ENCODE data around the gene SNX8.

Gene SNX8

DNA sequence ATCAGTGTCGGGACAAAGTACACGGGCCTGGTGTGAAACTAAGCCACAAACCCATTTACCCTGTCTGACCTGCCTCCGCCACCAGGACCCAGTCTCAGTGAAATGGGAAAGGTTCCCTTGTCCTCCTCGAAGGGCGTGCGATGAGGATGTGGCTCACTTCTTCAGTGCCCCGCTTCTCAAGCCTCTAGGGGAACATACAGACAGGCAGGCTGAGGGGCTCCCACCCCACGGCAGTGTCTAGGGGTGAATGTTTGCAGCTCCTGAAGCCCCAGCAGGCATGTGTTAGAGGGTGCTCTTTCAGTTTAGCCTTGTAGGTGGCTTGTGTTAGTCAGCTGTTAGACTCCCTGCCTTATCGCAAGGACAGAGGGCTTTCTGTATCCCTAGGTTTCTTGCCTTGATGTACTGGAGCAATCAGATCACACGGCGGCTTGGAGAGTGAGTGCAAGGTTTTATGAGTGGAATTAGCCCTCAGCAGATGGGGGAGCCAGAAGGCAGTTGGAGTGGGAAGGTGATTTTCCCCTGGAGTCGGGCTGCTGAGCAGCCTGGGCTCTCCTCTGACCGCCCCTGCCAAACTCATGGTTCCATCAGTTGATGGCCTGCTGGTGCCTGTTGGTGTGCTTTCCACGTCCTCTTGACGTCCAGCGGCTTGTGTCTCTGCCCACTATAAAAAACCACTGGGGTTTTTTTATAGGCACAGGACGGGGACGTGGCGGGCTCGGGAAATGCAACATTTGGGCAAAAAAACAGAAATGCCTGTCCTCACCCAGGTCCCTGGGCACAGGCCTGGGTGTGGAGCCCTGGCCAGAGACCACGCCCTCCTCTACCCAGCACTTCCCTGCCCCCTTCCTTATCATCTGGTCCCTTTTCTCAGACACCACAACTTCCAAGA, 71.5 kb downstream of the SNX8 start:
- no peak for DNase-seq

DNA sequence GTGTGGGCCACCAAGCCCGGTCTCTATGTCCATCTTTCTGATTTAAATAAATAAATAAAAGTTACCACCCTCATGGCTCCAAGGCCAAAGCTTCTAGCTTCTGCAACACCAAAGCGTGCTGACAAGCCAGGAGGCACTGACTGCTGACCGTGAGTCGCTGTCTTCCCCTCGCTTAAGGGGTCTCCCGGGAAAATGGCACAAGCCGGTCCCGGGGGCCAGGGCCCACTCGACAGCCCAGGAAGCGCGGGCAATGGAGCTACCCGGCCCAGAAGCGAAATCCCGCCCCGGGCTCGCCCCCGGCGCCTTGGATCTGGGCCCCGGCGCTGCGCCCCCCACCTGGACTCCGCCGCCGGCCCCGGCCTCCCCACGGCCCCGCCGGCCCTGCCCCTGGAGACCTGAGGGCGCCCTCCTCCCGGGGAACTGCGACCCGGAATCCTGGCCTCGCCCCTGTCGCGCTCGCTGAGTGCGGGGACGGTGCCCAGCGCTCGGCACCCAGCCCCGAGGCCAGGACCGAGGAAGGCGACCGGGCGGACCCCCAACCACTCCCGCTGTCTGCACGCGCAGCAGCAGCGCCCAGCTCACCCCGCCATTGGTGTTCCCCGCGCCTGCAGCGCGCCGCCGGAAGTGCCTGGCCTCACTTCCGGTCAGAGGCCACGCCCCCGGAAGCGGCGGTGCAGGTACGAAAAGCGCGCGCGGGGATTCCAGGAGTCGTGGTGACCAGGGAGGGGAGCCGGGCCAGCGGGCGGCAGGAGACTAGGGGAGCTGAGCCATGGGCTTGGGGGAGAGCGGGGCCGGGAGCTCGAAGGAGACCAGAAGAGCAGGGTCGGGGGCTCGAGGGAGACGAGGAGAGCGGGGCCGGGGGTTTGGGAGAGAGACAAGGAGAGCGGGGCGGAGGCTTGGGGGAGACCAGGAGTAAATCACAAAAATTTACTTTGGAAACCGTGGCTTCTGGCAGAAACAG, 72.4 kb downstream of the SNX8 start, which contains the start of the genes MRM2 and NUDT1:
Gene MRM2, minus strand, starts transcription at position 626 of the 961 bp plus-strand sequence. Its CDS starts 36 bp downstream, at position 590.
Gene NUDT1, plus strand, starts transcription at position 647 of the 961 bp plus-strand sequence. CDS start 2,349 bp downstream, outside the sequence.
- peak; percentile 72 for DNase-seq

DNA sequence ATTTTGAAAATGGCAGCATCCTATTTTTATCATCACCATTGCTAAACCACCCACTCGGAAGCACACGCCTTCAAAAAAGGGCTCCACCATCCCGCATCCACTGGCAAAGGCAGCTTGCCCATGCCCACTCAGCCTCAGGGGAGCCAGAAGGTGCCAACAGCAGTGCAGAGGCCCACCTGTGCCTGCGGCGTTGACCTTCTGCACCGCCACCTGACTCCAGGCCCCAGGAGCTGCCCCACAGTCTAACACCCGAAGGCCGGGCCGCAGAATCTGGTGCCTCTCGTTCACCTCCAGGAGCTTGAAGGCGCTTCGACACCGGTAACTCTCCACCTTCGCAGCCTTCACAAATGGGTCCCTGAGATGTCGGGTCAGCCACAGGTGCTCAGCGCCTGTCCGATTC, 75.0 kb downstream of the SNX8 start:
- no peak for DNase-seq

DNA sequence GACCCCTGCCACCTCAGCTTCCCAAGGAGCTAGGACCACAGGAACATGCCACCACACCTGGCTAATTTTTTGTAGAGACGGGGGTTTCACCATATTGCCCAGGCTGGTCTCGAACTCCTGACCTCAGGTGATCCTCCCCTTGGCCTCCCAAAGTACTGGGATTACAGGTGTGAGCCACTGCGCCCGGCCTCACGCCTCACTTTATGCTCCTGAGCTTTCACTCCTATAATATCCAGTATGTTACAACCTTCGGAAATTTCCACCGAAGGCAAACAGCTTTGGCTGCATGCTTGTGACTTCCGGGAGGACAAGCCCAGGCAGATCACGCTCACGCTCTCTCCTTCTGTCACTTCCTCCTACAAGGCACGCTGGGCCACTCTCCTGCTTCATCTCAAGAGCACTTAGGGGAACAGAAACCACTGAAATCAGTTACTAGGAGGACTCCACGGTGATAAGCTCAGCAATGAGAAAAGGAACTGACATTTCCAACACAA, 77.1 kb downstream of the SNX8 start:
- DNase-seq = no peak

DNA sequence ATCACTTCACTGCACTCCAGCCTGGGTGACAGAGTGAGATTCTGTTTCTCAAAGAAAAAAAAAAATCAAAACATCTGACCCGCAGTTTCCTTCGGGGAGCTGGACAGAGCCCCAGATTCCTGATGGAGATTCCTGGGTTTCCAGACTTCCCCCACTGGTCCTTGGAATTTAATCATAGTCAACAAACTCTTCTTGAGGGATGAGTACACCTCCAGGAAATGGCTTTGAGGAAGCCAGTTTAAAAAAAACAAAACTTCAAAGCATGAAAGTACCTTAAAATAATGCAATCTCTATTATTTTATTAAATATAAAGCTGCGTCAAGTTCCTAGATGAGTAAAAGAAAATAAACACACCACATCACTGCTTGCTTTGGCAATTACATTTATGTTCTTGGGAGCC, 80.3 kb downstream of the SNX8 start:
- DNase-seq = no peak

DNA sequence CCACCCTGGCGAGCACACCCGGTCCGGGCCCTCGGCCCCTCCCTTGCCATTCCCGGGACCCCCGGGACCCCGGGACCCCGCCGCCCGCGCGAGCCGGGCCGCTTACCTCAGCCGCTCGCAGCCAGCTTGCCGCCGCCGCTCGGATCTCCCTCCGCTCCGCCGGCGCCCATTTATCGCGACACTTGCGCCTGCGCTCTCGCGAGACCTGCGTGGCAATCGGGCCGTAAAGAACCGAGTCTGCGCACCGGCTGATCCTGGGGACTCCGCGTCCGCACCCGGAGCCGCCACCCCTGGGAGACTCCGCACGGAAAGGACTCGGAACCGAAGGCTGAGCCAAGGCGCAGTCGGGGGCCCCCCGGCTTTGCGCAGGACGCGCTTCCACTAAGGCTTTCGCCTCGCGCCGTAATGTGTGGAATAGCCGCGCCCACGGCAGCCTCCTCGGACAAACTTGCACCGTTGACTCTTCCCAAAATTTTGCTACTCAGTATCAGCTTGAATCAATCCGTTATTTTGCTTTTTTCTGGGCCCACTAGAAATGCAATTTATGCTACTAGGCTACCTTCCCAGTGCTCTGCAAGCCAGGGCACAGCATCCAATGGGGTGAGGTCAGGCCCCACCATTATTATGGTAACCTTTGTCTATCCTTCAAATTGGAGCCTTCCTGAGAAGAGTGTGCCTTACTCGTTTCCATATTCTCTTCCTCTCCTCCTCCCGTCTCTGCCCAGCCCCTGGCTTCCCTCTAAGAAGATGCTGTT, 81.3 kb downstream of the SNX8 start, which contains the start of gene MAD1L1:
Gene MAD1L1, minus strand, starts transcription at position 180 of the 755 bp plus-strand sequence. CDS start 2,812 bp downstream, outside the sequence.
- peak; percentile 89 for DNase-seq

DNA sequence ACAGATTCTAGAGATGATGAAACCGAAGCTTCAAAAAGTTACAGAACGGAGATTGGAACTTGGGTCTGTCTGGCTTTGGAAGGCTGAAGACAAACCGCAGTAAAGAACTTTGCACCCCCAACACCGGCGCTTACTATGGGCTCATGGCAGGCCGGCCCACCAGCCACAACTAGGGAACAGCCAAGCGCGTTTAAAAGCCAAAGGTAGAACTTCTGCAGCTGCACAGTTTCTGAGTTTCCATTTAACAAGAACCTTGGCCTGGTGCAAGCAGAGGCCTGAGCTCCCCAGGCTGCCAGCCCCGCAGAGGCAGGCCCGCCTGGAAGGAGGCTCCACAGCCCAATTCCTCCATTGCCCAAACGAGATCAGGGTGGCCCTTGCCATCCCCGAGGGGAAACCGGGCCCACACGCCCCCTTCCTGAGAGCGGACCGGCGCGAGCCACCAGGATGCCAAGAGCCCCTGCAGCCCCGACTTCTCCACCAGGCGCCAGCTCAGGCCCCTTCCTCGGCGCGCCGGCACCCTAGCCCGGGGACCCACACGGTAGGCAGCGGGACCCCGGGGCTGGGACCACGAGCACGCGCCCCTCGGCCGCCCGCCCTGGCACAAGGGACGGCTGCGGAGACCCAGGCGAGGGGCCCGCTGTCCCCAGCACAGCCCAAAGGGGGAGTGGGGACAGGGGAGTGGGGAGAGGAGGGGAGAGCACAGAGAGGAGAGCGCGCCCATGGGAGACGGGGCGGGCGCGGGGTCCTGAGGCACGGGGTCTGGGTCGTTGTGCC, 82.1 kb downstream of the SNX8 start:
- DNase-seq = no peak

DNA sequence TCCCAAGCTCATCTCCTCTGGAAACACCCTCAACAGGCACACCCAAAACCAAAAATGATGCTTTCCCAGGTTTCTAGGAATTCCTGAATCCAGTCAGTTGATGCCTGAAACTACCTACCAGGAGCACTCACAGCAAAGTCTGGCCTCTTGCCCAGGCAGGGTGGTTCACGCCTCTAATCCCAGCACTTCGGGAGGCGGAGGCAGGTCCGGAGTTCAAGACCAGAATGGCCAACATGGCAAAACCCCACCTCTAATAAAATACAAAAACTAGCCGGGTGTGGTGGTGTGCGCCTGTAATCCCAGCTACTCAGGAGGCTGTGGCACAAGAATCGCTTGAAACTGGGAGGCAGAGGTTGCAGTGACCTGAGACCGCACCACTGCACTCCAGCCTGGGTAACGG, 83.4 kb downstream of the SNX8 start:
- DNase-seq = no peak

DNA sequence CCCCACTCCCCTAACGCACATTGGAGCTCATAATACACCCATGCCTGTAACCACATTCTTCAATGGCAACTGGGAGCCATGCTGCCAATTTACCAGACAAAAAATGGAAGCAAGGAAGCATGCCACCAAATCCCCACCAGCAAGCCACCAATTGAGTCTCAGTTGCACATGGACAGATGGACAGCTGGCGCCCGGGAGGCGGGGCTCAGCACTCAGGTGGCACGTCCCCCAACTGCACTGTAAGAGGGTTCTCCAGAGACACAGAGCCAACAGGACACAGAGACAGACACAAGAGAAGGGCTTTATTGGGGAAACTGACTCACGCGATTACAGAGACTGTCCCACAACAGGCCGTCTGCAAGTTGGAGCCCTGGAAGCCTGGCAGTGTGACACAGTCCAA, 84.0 kb downstream of the SNX8 start:
- DNase-seq = no peak

DNA sequence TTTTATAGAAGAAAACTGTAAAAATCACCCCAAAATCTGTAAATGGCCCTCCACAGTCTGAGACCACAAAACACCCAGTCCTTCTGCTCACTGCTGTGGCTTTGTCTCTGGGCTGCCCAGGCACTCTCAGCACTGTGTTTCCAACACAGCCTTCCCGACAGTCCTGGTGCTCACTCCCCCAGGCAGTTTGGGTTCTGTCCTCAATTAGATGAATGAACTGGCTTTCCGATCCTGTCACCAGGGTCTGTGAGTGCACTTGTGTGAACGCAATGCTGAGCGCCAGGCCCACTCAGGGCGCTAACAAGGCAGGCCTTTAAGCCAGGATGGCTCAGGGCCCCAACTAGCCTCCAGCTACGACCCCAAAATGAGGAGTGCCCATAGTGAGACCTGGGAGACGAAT, 84.8 kb downstream of the SNX8 start:
- DNase-seq = no peak

DNA sequence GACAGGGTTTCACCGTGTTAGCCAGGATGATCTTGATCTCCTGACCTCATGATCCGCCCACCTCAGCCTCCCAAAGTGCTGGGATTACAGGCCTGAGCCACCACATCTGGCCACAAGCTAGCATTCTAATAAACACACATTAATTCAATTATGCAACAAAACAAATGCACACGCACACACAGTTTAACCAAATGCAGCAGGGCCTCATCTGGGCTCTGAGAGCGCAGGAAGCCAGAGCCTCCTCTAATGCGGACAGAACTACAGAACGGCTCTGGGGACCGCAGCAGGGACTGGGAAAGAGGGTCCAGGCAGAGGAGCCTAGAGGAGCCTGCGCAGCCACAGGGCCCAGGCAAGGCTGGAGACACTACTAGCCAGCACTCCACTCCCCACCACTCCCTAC, 85.3 kb downstream of the SNX8 start:
- DNase-seq = no peak

DNA sequence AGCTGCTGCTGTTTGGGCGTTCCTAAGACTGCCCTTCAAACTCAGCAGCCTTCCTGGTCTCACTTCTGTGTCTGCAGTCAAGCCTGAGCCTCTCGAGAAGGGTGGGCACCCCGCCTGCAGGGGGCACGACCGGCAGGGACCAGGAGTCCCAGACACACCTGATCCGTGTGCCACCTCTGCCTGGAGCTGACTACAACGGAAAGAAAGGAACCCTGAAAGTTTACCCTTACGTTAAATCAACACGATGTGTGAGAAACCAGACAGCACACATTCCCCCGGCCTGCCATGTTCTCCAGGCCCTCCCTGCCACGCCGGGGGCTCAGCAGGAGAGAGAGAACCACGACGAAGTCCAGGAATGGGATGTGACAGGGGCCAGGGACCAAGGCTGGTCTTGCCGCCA, 86.5 kb downstream of the SNX8 start:
- no peak for DNase-seq

DNA sequence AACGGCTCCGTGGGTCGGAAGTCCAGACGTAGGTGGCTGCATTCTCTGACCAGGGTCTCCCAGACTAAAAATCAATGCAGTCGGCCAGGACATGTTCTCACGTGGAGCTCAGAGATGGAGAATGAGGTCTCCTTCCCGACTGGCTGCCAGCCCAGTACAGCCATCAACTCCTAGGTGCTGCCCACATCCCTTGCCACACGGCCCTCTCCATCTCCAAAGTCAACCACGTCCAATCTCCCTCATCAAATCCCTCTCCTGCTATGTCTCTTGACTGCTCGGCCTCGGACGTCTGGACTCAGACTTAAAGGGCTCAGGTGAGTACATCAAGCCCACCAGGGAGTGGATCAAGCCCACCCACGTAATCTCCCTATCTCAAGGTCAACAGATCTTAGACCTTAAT, 88.4 kb downstream of the SNX8 start:
- no peak for DNase-seq

DNA sequence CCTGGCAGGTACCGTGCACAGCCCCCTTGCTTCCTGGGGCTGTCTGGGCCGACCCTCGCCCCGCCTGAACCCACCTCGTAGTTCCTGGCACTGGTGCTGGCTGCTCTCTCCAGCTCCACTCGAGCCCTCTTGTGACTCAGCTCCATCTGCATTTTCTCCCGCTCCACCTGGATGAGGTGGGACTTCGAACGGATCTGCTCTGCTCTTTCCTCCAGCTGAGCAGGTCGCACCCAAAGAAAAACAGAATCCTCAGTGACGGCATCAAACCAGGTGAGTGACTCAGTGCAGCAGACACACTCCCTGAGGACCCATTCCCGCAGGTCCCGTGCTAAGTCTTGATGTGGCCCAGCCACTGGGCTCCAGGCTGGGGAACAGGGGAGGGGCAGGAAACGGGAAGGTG, 88.9 kb downstream of the SNX8 start:
- DNase-seq = no peak

DNA sequence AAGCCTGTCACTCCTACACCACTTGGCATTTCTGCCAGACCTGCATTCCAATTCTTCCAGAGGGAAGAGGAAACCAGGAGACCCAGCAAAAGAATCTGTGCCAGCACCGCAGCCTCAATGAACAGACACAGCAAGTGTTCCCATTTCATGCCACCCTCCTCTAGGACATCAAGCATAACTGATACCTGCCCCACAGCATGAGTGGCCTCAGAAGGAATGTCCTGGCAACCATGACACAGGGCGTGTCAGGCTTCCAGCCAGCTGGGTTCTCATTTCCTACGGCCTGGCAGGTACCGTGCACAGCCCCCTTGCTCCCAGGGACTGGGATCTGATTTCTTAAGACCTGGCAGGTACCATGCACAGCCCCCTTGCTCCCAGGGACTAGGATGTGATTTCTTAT, 89.3 kb downstream of the SNX8 start:
- DNase-seq = no peak

DNA sequence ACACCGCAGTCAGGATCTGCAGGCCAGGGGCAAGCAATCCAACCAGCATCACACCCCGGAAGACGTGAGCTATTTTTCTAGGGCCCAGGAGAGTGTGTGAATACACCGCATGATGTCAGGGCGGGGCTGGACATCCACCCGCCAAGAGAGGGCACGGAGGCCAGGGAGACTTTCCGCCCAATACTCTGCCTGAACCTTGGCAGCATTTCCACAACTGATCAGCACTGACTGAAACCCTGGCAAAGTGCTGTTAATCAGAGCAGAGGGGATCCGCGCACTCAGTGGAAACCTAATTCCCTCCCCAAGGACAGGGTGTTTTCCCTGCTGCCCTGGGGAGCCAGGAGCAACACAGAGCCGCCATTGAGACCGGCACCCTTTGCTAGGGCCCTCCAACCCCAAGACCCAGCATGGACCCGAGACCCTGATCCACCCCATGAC, 89.7 kb downstream of the SNX8 start:
- DNase-seq = no peak

DNA sequence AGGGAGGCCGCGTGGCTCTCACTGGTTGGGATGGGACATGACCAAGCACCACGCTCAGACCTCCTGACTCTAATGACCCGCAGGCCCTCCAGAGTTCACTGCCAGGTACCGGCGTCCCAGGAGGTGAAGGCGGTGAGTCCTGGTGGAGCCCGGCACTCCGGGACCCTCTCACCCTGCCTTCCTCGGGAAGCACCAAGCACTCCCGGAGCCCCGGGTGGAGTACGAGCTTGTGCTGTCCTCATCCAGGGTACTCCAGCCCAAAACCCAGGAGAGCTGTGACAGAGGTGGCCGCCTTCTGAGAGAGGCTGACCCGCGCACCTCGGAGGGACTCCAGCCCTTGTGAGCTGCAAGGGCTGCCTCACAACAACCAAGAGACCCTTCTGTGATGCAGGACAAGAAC, 90.9 kb downstream of the SNX8 start:
- DNase-seq = no peak

DNA sequence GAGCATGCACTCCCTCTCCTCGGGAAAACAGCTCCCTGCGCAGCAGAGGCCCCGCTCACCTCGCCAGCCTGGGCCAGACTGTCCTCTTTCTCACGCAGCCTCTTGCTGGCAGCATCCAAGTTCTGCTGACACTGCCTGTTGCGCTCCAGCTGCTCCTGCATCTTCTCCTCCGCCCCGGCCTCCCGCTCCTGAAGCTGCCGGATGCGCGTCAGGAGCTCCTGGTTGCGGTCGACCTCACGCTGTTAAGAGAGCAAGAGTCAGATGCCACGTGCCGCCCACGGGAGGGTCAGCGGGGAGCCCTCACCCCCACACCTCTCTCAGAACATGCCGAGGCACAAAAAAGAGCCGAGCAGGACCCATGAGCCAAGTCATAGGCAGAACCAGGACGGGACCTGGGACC, 91.7 kb downstream of the SNX8 start:
- DNase-seq = no peak

DNA sequence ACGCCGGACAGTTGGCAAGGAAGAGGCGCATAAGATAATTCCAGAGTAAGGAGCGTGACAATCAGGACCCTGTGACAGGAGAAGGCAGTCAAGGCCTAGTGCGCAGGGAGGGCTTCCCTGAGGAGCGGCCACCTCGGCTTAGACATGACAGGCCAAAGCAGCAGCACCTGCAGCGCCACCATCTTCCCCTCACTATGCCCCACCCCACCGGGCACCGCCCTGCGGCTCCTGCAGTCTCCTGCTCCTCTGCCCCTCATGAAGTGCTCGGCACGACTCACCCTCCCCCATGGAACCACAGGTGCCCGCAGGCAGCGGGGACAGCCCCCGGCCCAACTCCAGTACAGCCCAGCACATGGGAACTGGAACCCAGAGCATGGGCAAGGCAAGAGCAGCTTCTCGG, 93.3 kb downstream of the SNX8 start:
- no peak for DNase-seq

DNA sequence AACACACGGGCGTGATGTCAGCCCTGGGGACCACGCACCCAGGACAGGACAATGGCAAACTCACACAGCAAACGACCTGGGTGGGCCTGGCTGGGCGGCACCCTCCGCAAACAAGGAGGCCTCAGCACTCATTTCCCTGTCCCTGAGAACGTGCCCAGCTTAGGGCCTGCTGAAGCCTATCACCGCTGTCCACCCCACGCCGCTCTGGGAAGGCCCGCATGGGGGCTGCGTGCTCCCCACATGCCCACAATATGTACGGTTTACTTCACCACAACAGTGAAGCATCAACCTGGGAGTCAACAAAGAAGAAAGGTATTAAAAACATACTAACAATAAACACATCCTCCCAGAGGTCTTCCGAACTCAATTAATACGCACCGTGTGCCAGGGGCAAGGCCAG, 93.7 kb downstream of the SNX8 start:
- no peak for DNase-seq

DNA sequence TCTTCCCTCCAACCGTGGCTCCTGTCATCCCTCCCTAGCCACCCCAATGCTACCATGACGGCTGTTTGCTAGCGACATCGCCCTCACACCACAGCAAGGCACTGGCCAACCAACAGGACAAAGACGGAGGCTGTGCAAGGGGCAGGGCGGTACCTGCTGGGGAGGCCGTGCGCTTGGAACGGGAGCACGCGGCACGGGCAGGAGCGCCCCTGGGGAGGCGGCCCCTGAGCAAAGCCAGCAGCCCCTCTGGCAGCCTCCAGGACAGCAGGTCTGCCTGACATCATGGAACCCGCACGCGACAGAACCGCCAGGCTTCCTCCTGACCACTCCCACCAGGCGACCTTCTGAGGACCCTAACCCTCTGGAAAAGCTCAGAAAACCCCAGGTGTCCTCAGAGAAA, 94.2 kb downstream of the SNX8 start:
- DNase-seq = no peak

DNA sequence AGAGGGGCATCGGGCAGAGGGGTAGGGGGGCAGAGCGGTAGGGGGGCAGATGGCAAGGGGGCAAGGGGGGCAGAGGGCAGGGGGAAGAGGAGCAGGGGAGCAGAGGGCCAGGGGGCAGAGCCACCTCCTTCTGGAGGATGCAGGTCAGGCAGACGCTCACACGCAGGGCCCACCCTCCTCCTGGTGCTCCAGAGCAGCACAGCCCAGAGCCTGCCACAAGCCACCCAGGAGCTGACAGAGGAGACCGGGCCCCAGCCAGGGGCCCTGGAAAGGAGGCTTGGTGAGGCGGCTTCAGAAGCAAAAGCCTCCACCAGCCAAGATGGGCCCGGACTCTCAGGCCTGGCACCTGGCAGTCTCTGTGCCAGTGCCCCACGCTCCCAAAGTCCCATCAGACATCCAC, 94.6 kb downstream of the SNX8 start:
- DNase-seq = no peak

Data from activated CD8-positive, alpha-beta memory T cell treated with anti-CD3 and anti-CD28 coated beads, Interleukin-2, amount 50 U/mL, for 4 hours (primary cell).